K562 (cell line): Measurements from ENCODE around the gene MUC5AC. TPM values are rescaled to one million over a fixed set of nuclear protein-coding genes. Genes with fewer than 3 reads are reported as not detected.

Experiments used
- ATAC-seq: fragments of 200-7000 bp; cut with Tn5 transposase; 3 replicates; pipeline ENCODE4 v1.9.1; 2020; ENCODE audit warnings: moderate library complexity
- BruUV-seq: library from RNA; stranded (reverse); fragments of 400-500 nt; replicated peaks from 2 replicates; lab custom pipeline; 2021; lab: Mats Ljungman, UMichigan
- CTCF ChIA-PET: fragments of 300-600 bp; formaldehyde crosslinking; extraction: SDS; loops from one replicate; lab custom pipeline; 2021; ENCODE audit warnings: low intra/inter-chr PET ratio; lab: Yijun Ruan, JAX
- POLR2A ChIA-PET: fragments of 300-600, 350-650 bp; sonication (Branson Sonifier 250); formaldehyde crosslinking; extraction: SDS; loops from one replicate; lab custom pipeline; 2021; ENCODE audit warnings: antibody characterized with exemption, inconsistent platforms; lab: Yijun Ruan, JAX
- DNase-seq, 4 experiments: peaks; one replicate each; pipeline versions ENCODE4 v3.0.0 to v3.0.0-alpha.2; 2011 to 2018; ENCODE audit warnings: low spot score in 3 of 4, mixed read lengths in 3 of 4; ENCODE audit errors: extremely low read depth in 1 of 4
- FAIRE-seq: peaks from 2 replicates; lab custom pipeline; 2011; peaks lifted over from hg19 to GRCh38; lab: Jason Lieb, UNC
- H2AFZ ChIP-seq: 2 replicates; pipeline ENCODE4 v1.6.0; 2011; ENCODE audit warnings: low read depth, low read length, control low read depth, inconsistent platforms
- H3K27ac ChIP-seq: fragments of 200-600 bp; 3 replicates; pipeline ENCODE4 v1.8.0; 2011; ENCODE audit warnings: low read depth, mild to moderate bottlenecking, control low read depth, inconsistent platforms, low read length, moderate library complexity, mixed read lengths; ENCODE audit errors: extremely low read depth
- H3K27me3 ChIP-seq, 2 experiments: fragments of 300-600 bp in 1 of 2; 2 replicates in 1 of 2; 3 replicates in 1 of 2; pipeline versions ENCODE4 v1.6.0 to v1.8.0; 2011; ENCODE audit warnings: inconsistent platforms in 2 of 2, low read length in 2 of 2, mild to moderate bottlenecking in 1 of 2, mixed read lengths in 1 of 2, moderate library complexity in 1 of 2; ENCODE audit not compliant: control insufficient read depth in 2 of 2, insufficient read depth in 2 of 2
- H3K36me3 ChIP-seq: fragments of 300-600 bp; 3 replicates; pipeline ENCODE4 v1.8.0; 2011; ENCODE audit warnings: mild to moderate bottlenecking, low read length, inconsistent platforms; ENCODE audit not compliant: control insufficient read depth, insufficient read depth
- H3K4me1 ChIP-seq, 2 experiments: fragments of 200-600 bp in 1 of 2; replicated peaks in 1 of 2; 2 replicates in 1 of 2; 3 replicates in 1 of 2; pipeline versions ENCODE4 v1.5.1 to v1.8.0; 2011; ENCODE audit warnings: inconsistent platforms in 2 of 2, low read length in 2 of 2, mild to moderate bottlenecking in 1 of 2, mixed read lengths in 1 of 2, moderate library complexity in 1 of 2; ENCODE audit not compliant: control insufficient read depth in 2 of 2, insufficient read depth in 2 of 2
- H3K4me2 ChIP-seq: 2 replicates; pipeline ENCODE4 v1.6.1; 2011; ENCODE audit warnings: low read length, control low read depth, inconsistent platforms, mixed read lengths; ENCODE audit not compliant: insufficient read depth
- H3K4me3 ChIP-seq: fragments of 200-600 bp; sonication (generic), shearing (Covaris generic); 2 replicates; pipeline ENCODE4 v1.5.1; 2016; ENCODE audit warnings: control low read depth, inconsistent platforms
- H3K79me2 ChIP-seq: fragments of 200-600 bp; 3 replicates; pipeline ENCODE4 v1.8.0; 2011; ENCODE audit warnings: low read length, inconsistent platforms; ENCODE audit not compliant: control insufficient read depth, insufficient read depth
- H3K9ac ChIP-seq, 2 experiments: 2 replicates each; pipeline versions ENCODE4 v1.6.0 to v1.6.1; 2011; ENCODE audit warnings: low read depth in 2 of 2, low read length in 2 of 2, control low read depth in 1 of 2, inconsistent platforms in 1 of 2, mild to moderate bottlenecking in 1 of 2, mixed read lengths in 1 of 2; ENCODE audit not compliant: insufficient read depth in 1 of 2
- H3K9me1 ChIP-seq: one replicate; pipeline ENCODE4 v1.6.0; 2011; ENCODE audit warnings: inconsistent platforms, mild to moderate bottlenecking, low read length, moderate library complexity; ENCODE audit not compliant: control insufficient read depth, insufficient read depth
- H3K9me3 ChIP-seq: replicated peaks from 2 replicates; pipeline ENCODE4 v1.5.1; 2011; ENCODE audit warnings: low read depth, low read length, inconsistent platforms; ENCODE audit not compliant: control insufficient read depth, insufficient read depth
- H4K20me1 ChIP-seq: replicated peaks from 2 replicates; pipeline ENCODE4 v1.6.1; 2011; ENCODE audit warnings: low read length, inconsistent platforms, mixed read lengths; ENCODE audit not compliant: control insufficient read depth, insufficient read depth
- BMI1 ChIP-seq: fragments of 150-350 bp; IDR thresholded peaks from 2 replicates; pipeline ENCODE4 v1.6.1; 2014; ENCODE audit warnings: low read length
- HDAC2 ChIP-seq: fragments of 450-650 bp; IDR thresholded peaks from 2 replicates; pipeline ENCODE4 v1.6.1; 2016; ENCODE audit warnings: mild to moderate bottlenecking
- PTBP1 ChIP-seq: fragments of 200-400 bp; formaldehyde crosslinking; IDR thresholded peaks from 2 replicates; pipeline ENCODE4 v1.6.1; 2017; ENCODE audit warnings: low read depth, low read length
- PYGO2 ChIP-seq: fragments of 450-650 bp; IDR thresholded peaks from 2 replicates; pipeline ENCODE4 v1.6.1; 2016; ENCODE audit warnings: mild to moderate bottlenecking, missing genetic modification characterization, moderate library complexity, missing compliant biosample characterization
- RHOXF2B ChIP-seq: fragments of 250-450 bp; sonication (Bioruptor Pico); conservative IDR thresholded peaks from 2 replicates; pipeline ENCODE4 v1.5.1; 2021
- ZNF274 ChIP-seq: IDR thresholded peaks from 2 replicates; pipeline ENCODE4 v1.6.1; 2011; ENCODE audit warnings: low read depth, mild to moderate bottlenecking, low read length, moderate library complexity, borderline replicate concordance
- WGBS: fragments of 100-300 bp; shearing (Covaris generic); methylation state at CpG from one replicate; pipeline ENCODE4 v1.1.6; 2016; ENCODE audit warnings: low coverage, mixed read lengths; ENCODE audit not compliant: insufficient coverage; ENCODE audit errors: missing lambda C conversion rate; 5-methylcytosine and 5-hydroxymethylcytosine counted together
- in situ Hi-C: fragments of 300-500 bp; cut with MboI; formaldehyde crosslinking; loops from 4 replicates; pipeline ENCODE4 v1.15.0; 2018; ENCODE audit warnings: inconsistent platforms, mixed read lengths
- intact Hi-C: fragments of 100-400 bp; cut with micrococcal nuclease; formaldehyde crosslinking; loops from 2 replicates; pipeline ENCODE4 v1.14.2; 2022
- polyA plus RNA-seq, 8 experiments: library from polyadenylated mRNA; depleted of rRNA in 4 of 8; stranded (reverse) in 5 of 8; unstranded in 3 of 8; fragments of >200 nt; fragmentation: Nextera tagmentation in 2 of 8; fragmentation: Illumina TruSeq in 1 of 8; extraction: Ambion mirVana in 2 of 8; extraction: Trizol in 1 of 8; gene quantifications; 2 replicates each; pipeline versions ENCODE4 v1.2.1 to v1.2.3, GENCODE V29; 2011 to 2014; ENCODE audit warnings: inconsistent platforms in 1 of 8, missing spikeins in 1 of 8
- total RNA-seq, 7 experiments: library from RNA; depleted of rRNA in 6 of 7; stranded (reverse); fragments of >200 nt in 6 of 7; fragmentation: Illumina TruSeq in 2 of 7; extraction: Trizol in 2 of 7; gene quantifications; 2 replicates each; pipeline versions ENCODE4 v1.2.1 to v1.2.3, GENCODE V29; 2011 to 2021; ENCODE audit warnings: low replicate concordance in 1 of 7
- TF ChIP-seq, protein P1 (sequence below): fragments of 250-450 bp; sonication (Bioruptor Pico); IDR thresholded peaks from 2 replicates; pipeline ENCODE4 v1.8.0; 2022; ENCODE audit warnings: moderate library complexity, mild to moderate bottlenecking, inconsistent platforms

The MUC5AC gene
- total and polyA plus RNA-seq, 9 of the 15 experiments (the other 6 are each of a cell fraction or from before 2014, with no cell fraction given) = not detected

DNA sequence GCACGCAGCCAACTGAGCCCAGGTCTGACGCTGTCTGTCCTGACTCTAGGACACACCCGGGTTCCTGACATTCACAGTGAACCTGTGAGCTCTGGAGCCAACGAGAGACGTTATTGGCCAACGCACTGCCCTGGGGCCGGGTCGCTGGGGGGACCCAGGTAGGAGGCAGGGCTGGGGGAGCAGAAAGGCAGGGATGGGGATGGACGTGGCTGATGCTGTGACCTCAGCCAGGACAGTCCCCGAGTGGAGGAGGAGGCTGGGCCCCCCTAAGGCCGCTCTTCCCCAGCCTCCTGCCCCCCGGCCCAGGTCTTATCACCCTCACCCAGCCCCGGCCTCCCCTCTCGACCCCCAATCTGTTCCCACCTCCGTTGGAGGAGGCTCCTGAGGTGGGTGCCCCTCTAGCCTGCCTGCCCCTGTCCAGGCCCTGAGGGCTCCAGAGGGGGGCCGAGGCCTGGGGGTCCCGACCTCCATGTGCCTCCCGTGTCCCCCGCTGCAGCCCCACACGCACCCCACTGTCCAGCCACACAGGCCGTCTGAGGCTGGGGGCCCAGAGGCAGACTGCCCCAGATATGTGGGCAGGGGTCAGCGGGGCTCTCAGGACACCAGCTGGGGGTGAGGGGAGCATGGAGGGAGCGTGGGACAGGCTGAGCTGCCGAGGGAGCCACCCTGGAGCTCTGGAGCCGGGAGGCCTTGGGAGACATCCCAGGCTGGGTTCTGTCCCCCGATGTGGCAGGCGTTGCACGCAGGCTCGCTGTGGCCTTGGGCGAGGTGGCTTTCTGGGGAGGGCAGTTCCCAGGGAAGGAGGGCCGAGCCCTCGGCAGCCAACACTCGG is 29.2 kb upstream of the MUC5AC start:
- BruUV-seq = no TSS peak
- intact Hi-C loops = no loop called here
- POLR2A ChIA-PET = interaction anchor here (0.6 to 1.1 kb wide), 2 partner anchors 9 to 46 kb away, joined by 3 to 5 read pairs; no protein-coding TSS in a partner anchor
- Histone ChIP-seq H3K9me3 (no peaks in the 10 kb centered on the region; the same call in 1 of the 2 replicates), H3K79me2 (no peaks in the 10 kb centered on the region), H3K4me1 (peaks cover 0 to 14% of the 10 kb centered on the region in 2 experiments; a peak in 1 of 5 replicates), H3K9me1 (no peaks in the 10 kb centered on the region), H4K20me1 (no peaks in the 10 kb centered on the region; the same call in 1 of the 2 replicates), H3K4me3 (no peak overlapping the region), H3K27ac (no peak overlapping the region), H3K9ac (no peak overlapping the region), H3K36me3 (no peaks in the 10 kb centered on the region), H3K4me2 (no peak overlapping the region), H3K27me3 (peaks cover 0 to 55% of the 10 kb centered on the region in 2 experiments; a peak in 2 of 5 replicates), H2AFZ (no peak overlapping the region)
- CTCF ChIA-PET = no interaction called here
- in situ Hi-C loops = no loop called here
- DNase-seq (no peak), FAIRE-seq (no peak), ATAC-seq (no peak)
- WGBS = 2% methylated on average over 23 of the region's 33 CpGs
- TF ChIP-seq, protein P1, sequence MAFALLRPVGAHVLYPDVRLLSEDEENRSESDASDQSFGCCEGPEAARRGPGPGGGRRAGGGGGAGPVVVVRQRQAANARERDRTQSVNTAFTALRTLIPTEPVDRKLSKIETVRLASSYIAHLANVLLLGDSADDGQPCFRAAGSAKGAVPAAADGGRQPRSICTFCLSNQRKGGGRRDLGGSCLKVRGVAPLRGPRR (CRISPR knock-in tag) = no peak
- TF ChIP-seq ZNF274 (no peak), HDAC2 (no peak), PYGO2 (tag) (no peak), BMI1 (no peak), PTBP1 (no peak), RHOXF2B (no peak)
